ENCODE data around the gene ACR.

ACR gene

DNA sequence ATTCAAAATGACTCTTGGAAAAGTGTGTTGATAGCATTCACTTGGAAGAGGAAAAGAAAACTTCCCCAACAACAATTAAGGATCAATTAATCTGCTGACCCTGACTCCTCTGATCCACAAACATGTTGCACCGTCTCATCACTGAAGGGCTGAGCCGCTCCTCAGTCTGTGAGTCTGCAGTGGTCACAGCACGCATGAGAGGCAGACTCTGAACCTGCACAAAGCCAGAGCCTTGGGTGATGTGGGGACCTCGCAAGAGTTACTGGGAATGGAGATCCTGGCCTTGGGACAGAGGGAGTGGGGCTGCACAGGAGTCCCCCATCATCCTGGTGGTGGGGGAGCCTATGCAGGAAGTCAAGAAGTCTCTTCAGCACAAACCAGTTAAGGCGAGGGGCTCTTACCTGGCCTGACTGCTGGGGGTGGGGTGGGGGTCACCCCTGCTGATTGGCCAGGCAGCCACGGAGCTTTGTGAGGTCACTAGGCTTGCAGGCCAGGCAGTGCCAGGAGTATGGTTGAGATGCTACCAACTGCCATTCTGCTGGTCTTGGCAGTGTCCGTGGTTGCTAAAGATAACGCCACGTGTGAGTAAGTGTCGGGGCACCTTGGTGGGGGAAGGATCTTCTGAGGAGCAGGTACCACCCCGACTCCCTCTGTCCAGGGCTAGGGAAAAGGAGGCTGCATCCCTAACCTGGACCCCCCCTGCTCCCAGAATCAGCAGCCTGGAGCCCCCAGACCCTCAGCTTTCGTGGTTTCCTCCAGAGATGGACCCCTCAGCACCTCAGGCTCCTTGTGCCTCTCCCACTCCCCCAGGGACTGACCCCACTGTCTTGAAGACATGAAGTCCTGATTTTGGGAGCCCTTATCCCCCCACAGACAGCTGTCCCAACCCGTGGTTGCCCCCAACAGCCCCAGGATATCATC is at the start of gene ACR:
Gene ACR, plus strand, starts transcription at position 477 of the 921 bp plus-strand sequence. Its CDS starts 32 bp downstream, at position 509.
- Histone ChIP-seq H3K36me3 (no peaks in the 10 kb centered on the region), H3K27ac (no peak within 1 kb of the TSS), H3K4me3 (ENCODE audit: low read depth in 1 of 2, low read length in 1 of 2) (no peak within 1 kb of the TSS), H3K4me1 (ENCODE audit: control insufficient read depth in 1 of 2, insufficient read depth in 1 of 2, low read depth in 1 of 2, low read length in 1 of 2) (no peaks in the 10 kb centered on the region), H3K27me3 (no peaks in the 10 kb centered on the region), H3K9me3 (no peaks in the 10 kb centered on the region)
- no peak for TF ChIP-seq CTCF (IDR thresholded peaks at IDR 0.05)

- no peaks in the 10 kb centered on the region for H3K36me3 ChIP-seq
- no peaks in the 10 kb centered on the region for H3K27me3 ChIP-seq
- H3K9me3 ChIP-seq, result no peaks in the 10 kb centered on the region
- no peaks in the 10 kb centered on the region for H3K4me1 ChIP-seq (ENCODE audit: control insufficient read depth in 1 of 2, insufficient read depth in 1 of 2, low read depth in 1 of 2, low read length in 1 of 2)
- TF ChIP-seq CTCF (IDR thresholded peaks at IDR 0.05), result no peak
- no peak overlapping the region for H3K4me3 ChIP-seq (ENCODE audit: low read depth in 1 of 2, low read length in 1 of 2)
- H3K27ac ChIP-seq, result no peak overlapping the region
Observed at GRCh38 chr22:50688448-50688847, 49.6 kb upstream of the ACR start.

DNA sequence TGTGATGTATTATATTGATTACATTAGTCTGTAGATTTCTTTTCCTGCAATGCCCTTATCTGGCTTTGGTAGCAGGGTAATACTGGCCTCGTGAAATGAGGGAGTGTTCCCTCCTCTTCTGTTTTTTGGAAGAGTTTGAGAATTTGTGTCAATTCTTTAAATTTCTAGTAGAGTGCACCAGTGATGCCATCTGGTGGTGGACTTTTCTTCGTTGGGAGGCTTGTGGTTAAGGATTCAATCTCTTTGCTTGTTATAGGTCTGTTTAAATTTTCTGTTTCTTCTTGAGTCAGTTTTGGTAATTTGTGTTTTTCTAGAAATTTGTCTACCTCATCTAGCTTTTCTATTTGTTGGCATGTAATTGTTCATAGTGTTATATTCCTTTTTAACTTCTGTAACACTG is 46.5 kb upstream of the ACR start:
- H3K4me1 ChIP-seq (ENCODE audit: control insufficient read depth in 1 of 2, insufficient read depth in 1 of 2, low read depth in 1 of 2, low read length in 1 of 2), result no peaks in the 10 kb centered on the region
- no peaks in the 10 kb centered on the region for H3K27me3 ChIP-seq
- H3K27ac ChIP-seq, result no peak overlapping the region
- no peak for TF ChIP-seq CTCF (IDR thresholded peaks at IDR 0.05)
- H3K9me3 ChIP-seq, result no peaks in the 10 kb centered on the region
- no peaks in the 10 kb centered on the region for H3K36me3 ChIP-seq
- H3K4me3 ChIP-seq (ENCODE audit: low read depth in 1 of 2, low read length in 1 of 2), result no peak overlapping the region

GRCh38 chr22:50693462-50693861 is 44.5 kb upstream of the ACR start:
- no peak overlapping the region for H3K27ac ChIP-seq
- no peaks in the 10 kb centered on the region for H3K36me3 ChIP-seq
- H3K27me3 ChIP-seq, result no peaks in the 10 kb centered on the region

DNA sequence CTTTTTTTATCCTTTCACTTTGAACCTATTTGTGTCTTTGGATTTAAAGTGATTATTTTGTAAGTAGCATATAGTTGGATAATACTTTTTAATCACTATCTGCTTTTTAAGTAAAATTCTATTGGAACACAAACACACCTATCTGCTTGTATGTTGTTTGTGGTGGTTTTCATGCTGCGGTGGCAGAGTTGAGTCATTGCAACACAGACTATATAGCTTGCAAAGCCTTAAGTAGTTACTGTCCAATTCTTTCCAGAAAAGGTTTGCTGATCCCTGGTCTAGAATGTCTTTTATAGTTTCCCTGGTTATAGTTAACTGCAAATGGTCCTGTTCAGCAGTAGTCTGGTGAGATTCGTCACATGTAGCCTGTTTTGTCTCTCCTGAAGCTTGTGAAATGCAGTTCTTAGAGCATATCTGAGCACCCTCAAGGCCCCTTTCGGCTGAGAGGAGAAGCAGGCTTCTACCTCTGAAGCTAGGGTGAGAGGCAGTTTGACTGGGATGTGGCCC is 43.9 kb upstream of the ACR start:
- Histone ChIP-seq H3K27ac (no peak overlapping the region), H3K4me3 (ENCODE audit: low read depth in 1 of 2, low read length in 1 of 2) (no peak overlapping the region), H3K4me1 (ENCODE audit: control insufficient read depth in 1 of 2, insufficient read depth in 1 of 2, low read depth in 1 of 2, low read length in 1 of 2) (no peaks in the 10 kb centered on the region), H3K9me3 (no peaks in the 10 kb centered on the region), H3K27me3 (no peaks in the 10 kb centered on the region), H3K36me3 (no peaks in the 10 kb centered on the region)
- TF ChIP-seq CTCF (IDR thresholded peaks at IDR 0.05), result no peak

More at GRCh38 chr22:50693462-50693861, 44.5 kb upstream of the ACR start:
- Histone ChIP-seq H3K9me3 (no peaks in the 10 kb centered on the region), H3K4me1 (ENCODE audit: control insufficient read depth in 1 of 2, insufficient read depth in 1 of 2, low read depth in 1 of 2, low read length in 1 of 2) (no peaks in the 10 kb centered on the region), H3K4me3 (ENCODE audit: low read depth in 1 of 2, low read length in 1 of 2) (no peak overlapping the region)
- TF ChIP-seq CTCF (IDR thresholded peaks at IDR 0.05), result no peak

All from neutrophil (primary cell).